Tibial artery (tissue), 4 donors: Measurements from ENCODE around the gene LRRC34.

ENCODE experiments used
- DNase-seq, 2 donors: peaks; one replicate each; pipeline ENCODE4 v3.0.0-alpha.2; 2019
- H3K27ac ChIP-seq, 2 donors: fragments of 200-600 bp; sonication (generic) in 1 of 2; 1 replicate in 1 of 2; 2 replicates in 1 of 2; pipeline ENCODE4 v1.5.1; 2018 to 2019; ENCODE audit warnings: mild to moderate bottlenecking in 1 of 2
- H3K27me3 ChIP-seq, 2 donors: fragments of 200-600 bp; sonication (generic) in 1 of 2; one replicate each; pipeline versions ENCODE4 v1.5.1 to v1.6.0; 2016 to 2019
- H3K36me3 ChIP-seq, 3 donors: fragments of 200-600 bp; sonication (generic) in 2 of 3; one replicate each; pipeline ENCODE4 v1.5.1; 2016 to 2019; ENCODE audit warnings: mild to moderate bottlenecking in 2 of 3
- H3K4me1 ChIP-seq, 4 donors: fragments of 200-600 bp; sonication (generic) in 2 of 4; 1 replicate in 3 of 4; 2 replicates in 1 of 4; pipeline ENCODE4 v1.5.1; 2016 to 2019
- H3K4me3 ChIP-seq, 2 donors: fragments of 200-600 bp; sonication (generic) in 1 of 2; 1 replicate in 1 of 2; 2 replicates in 1 of 2; pipeline ENCODE4 v1.5.1; 2018 to 2019; ENCODE audit warnings: mild to moderate bottlenecking in 2 of 2
- H3K9me3 ChIP-seq, 3 donors: fragments of 200-600 bp; sonication (generic) in 1 of 3; one replicate each; pipeline ENCODE4 v1.5.1; 2016 to 2019
- intact Hi-C: fragments of 100-400 bp; cut with DNase I; formaldehyde crosslinking; loops from one replicate; pipeline ENCODE4 v1.15.0; 2023; ENCODE audit warnings: low total_unique reads
- TF ChIP-seq, protein P1 (sequence below), 2 experiments: fragments of 200-600 bp in 1 of 2; fragments of 450-650 bp in 1 of 2; IDR thresholded peaks; one replicate each; pipeline ENCODE4 v1.5.1; 2017 to 2019; ENCODE audit warnings: antibody characterized with exemption in 2 of 2, mild to moderate bottlenecking in 1 of 2, moderate library complexity in 1 of 2

Gene LRRC34

DNA sequence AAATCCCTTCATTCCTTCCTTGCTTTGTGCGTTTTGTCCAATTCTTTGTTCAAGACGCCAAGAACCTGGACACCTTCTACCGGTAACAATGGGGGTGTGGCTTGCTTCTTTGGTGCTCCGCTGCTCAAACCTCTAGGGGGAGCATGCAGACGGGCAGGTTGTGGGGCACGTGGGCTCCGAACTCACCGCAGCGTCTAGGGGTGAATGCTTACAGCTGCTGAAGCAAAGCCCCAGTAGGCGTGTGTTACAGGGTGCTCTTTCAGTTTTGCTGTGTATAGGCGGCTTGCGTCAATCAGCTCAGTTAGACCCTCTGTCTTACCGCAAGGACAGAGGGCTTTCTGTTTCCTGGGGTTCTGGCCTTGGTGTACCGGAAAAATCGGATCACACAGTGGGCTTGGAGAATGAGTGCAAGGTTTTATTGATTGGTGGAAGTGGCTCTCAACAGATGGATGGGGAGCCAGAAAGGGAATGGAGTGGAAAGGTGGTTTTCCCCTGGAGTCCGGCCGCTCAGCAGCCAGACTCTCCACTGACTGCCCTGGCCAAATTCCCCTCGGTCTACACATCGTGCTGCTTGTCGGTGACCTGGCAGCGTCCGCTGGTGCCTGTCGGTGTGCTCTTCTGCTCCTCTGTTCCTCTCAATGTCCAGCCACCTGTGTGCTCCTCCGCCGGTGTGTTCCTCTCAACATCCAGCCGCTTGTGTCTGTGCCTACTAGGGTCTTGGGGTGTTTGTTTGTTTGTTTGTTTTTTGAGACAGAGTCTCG lies 1.2 kb upstream of the LRRC34 start:
- TF ChIP-seq, protein P1, sequence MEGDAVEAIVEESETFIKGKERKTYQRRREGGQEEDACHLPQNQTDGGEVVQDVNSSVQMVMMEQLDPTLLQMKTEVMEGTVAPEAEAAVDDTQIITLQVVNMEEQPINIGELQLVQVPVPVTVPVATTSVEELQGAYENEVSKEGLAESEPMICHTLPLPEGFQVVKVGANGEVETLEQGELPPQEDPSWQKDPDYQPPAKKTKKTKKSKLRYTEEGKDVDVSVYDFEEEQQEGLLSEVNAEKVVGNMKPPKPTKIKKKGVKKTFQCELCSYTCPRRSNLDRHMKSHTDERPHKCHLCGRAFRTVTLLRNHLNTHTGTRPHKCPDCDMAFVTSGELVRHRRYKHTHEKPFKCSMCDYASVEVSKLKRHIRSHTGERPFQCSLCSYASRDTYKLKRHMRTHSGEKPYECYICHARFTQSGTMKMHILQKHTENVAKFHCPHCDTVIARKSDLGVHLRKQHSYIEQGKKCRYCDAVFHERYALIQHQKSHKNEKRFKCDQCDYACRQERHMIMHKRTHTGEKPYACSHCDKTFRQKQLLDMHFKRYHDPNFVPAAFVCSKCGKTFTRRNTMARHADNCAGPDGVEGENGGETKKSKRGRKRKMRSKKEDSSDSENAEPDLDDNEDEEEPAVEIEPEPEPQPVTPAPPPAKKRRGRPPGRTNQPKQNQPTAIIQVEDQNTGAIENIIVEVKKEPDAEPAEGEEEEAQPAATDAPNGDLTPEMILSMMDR (IDR thresholded peaks at IDR 0.05), result no peak
- H3K27me3 ChIP-seq, result no peaks in the 10 kb centered on the region
- no peak overlapping the region for H3K27ac ChIP-seq
- H3K36me3 ChIP-seq, result no peaks in the 10 kb centered on the region
- peak overlapping the region; percentile 64 to 72 for H3K4me3 ChIP-seq
- intact Hi-C loops, result no loop called here
- DNase-seq, result no peak
- peaks cover 0 to 7% (median 0%) of the 10 kb centered on the region in 3 donors for H3K9me3 ChIP-seq
- H3K4me1 ChIP-seq, result peaks cover 0 to 30% (median 10%) of the 10 kb centered on the region in 4 donors

DNA sequence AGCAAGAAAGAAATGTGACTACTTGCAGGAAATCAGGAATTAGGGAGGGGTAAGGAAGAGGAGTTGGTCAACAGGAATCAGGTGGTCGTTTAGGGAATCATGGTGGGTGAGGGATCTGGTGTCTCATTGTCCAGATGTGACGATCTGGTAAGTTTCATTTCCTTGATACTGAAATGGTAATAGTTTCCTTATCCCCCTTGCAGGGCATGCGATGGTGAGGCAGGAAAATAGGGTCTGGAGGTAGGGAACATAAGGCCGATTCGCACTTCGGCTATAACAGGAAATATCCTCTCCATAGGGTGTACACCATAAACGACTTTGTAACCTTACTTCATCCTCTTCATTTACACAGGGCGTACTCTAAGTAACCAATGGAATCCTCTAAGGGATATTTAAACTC lies 574 bp upstream of the LRRC34 start:
- H3K36me3 ChIP-seq, result no peaks in the 10 kb centered on the region
- no peak for DNase-seq
- peak overlapping the region; percentile 64 to 72 for H3K4me3 ChIP-seq
- peaks cover 0 to 30% (median 10%) of the 10 kb centered on the region in 4 donors for H3K4me1 ChIP-seq
- intact Hi-C loops, result no loop called here
- TF ChIP-seq, protein P1 (IDR thresholded peaks at IDR 0.05), result no peak
- no peak overlapping the region for H3K27ac ChIP-seq
- peaks cover 0 to 7% (median 0%) of the 10 kb centered on the region in 3 donors for H3K9me3 ChIP-seq
- no peaks in the 10 kb centered on the region for H3K27me3 ChIP-seq

DNA sequence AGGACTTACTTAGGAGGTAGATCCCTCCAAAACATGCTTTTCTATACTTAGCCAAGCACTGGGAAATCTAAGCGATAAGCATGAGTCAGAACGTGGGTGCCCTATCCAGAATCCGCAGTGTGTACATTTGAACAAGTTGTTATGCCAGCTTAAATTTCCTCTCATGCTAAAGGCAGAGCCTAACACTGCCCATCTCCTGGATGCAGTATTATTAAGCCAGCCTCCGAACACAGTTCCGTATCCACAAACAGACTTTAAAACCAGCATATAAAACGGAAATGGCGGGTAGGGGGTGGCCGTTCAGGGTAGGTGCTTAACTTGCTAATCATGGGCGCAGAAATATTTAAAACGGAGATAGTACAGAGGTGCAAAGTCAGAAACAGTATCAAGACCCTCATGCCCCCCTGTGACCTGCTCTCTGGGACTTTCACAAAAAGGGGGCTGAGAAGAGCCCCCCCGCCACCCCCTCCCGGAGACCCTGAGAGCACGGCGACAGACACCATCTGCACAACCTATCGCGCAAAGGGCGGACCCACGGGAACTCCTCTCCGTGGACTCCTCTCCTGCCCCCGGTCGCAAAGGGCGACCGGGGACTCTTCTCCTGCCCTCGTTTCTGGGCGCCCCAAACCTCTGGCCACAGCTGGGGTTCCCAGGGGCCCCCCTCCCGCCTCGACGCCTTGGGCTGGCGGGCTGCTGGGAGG lies 923 bp downstream of the LRRC34 start:
- peaks cover 0 to 30% (median 10%) of the 10 kb centered on the region in 4 donors for H3K4me1 ChIP-seq
- DNase-seq, result no peak
- H3K36me3 ChIP-seq, result no peaks in the 10 kb centered on the region
- TF ChIP-seq, protein P1 (IDR thresholded peaks at IDR 0.05), result no peak
- H3K27ac ChIP-seq, result peak overlapping the region; percentile 78
- H3K4me3 ChIP-seq, result peak overlapping the region; percentile 64 to 72
- H3K27me3 ChIP-seq, result no peaks in the 10 kb centered on the region
- H3K9me3 ChIP-seq, result peaks cover 0 to 7% (median 0%) of the 10 kb centered on the region in 3 donors
- intact Hi-C loops, result no loop called here

DNA sequence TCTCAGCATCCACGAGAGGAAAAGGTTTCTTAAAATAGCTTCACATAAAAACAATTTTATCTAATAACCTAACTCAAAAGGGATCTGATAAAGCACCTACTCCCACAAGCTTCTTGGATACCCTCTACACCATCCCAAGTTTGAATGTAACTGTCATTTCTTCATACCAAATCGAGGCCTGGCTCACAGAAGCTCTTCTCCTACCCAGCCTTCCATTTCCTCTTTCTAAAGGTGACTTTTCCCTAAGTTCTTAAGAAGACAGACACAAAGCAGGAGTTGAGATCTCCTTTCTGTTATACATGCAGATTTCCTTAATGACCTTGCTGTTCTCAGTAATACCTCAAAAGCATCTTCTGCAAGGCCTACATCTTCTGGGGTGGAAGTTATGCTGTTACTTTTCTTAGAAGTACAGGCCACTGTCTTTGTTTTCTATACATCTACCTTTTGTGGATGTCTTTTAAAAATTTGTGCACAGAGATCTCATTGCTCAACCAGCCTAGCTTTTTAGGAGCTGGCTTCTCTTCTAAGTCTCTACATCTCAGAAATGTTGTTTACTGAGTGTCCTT lies 3.4 kb downstream of the LRRC34 start:
- intact Hi-C loops, result no loop called here
- H3K4me3 ChIP-seq, result no peak overlapping the region
- H3K36me3 ChIP-seq, result peaks cover 0 to 4% (median 0%) of the 10 kb centered on the region in 3 donors
- H3K27me3 ChIP-seq, result no peaks in the 10 kb centered on the region
- no peak overlapping the region for H3K27ac ChIP-seq
- TF ChIP-seq, protein P1 (IDR thresholded peaks at IDR 0.05), result no peak
- H3K9me3 ChIP-seq, result no peaks in the 10 kb centered on the region
- peaks cover 0 to 30% (median 10%) of the 10 kb centered on the region in 4 donors for H3K4me1 ChIP-seq
- no peak for DNase-seq

DNA sequence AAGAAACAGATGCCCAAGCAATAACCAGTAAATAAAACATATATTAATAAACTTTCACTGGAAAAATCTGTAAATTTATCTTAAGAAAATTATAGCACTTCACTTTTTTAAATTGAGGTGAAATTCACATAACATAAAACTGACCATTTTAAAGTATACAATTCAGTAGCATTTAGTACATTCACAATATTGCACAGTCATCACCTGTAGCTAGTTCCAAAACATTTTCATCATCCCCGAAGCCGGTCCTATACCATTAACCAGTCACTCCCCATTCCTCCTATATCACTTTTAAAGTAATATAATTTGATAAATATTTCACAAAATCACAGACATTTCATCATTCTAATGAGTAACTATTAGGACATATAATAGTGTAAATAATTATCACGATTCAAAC lies 8.0 kb downstream of the LRRC34 start:
- Histone ChIP-seq H3K4me1 (no peaks in the 10 kb centered on the region), H3K36me3 (peaks cover 0 to 8% (median 7%) of the 10 kb centered on the region in 3 donors), H3K4me3 (no peak overlapping the region), H3K27me3 (no peaks in the 10 kb centered on the region), H3K9me3 (no peaks in the 10 kb centered on the region), H3K27ac (no peak overlapping the region)
- intact Hi-C loops, result no loop called here
- no peak for DNase-seq
- TF ChIP-seq, protein P1 (IDR thresholded peaks at IDR 0.05), result no peak
